PC-9 (cell line): ENCODE data around the gene PLPP6. TPM values are rescaled to one million over a fixed set of nuclear protein-coding genes. Genes with fewer than 3 reads are reported as not detected.

Source experiments
- BruUV-seq: library from RNA; stranded (reverse); fragments of 400-500 nt; replicated peaks from 2 replicates; lab custom pipeline; 2021; lab: Mats Ljungman, UMichigan
- CTCF ChIA-PET: fragments of 300-600 bp; sonication (Branson Sonifier 250); formaldehyde crosslinking; loops from one replicate; lab custom pipeline; 2022; ENCODE audit warnings: antibody characterized with exemption; lab: Charles Lee
- POLR2A ChIA-PET: fragments of 300-600 bp; sonication (Branson Sonifier 250); formaldehyde crosslinking; loops from one replicate; lab custom pipeline; 2022; ENCODE audit warnings: antibody characterized with exemption; ENCODE audit not compliant: unreplicated experiment; lab: Charles Lee
- DNase-seq, 2 experiments: peaks; one replicate each; pipeline versions ENCODE4 v3.0.0 to v3.0.0-alpha.2; 2015 to 2022; ENCODE audit warnings: mixed read lengths in 1 of 2
- H2AFZ ChIP-seq: fragments of 200-600 bp; sonication (generic); 2 replicates; pipeline ENCODE4 v1.8.1; 2017; ENCODE audit warnings: antibody characterized with exemption
- H3F3A ChIP-seq: fragments of 200-600 bp; sonication (generic); 2 replicates; pipeline ENCODE4 v1.8.1; 2017; ENCODE audit warnings: antibody characterized with exemption, mild to moderate bottlenecking, low read depth; ENCODE audit not compliant: insufficient read depth
- H3K27ac ChIP-seq: fragments of 200-600 bp; sonication (generic); 2 replicates; pipeline ENCODE4 v1.6.1; 2016; ENCODE audit warnings: mixed run types
- H3K27me3 ChIP-seq: fragments of 200-600 bp; sonication (generic); 2 replicates; pipeline ENCODE4 v1.6.1; 2016; ENCODE audit warnings: low read depth, mixed run types; ENCODE audit not compliant: insufficient read depth
- H3K36me3 ChIP-seq: fragments of 200-600 bp; sonication (generic); 2 replicates; pipeline ENCODE4 v1.6.1; 2016; ENCODE audit warnings: low read depth, mixed run types
- H3K4me1 ChIP-seq: fragments of 200-600 bp; sonication (generic); replicated peaks from 2 replicates; pipeline ENCODE4 v1.6.1; 2016; ENCODE audit warnings: mixed run types; ENCODE audit not compliant: insufficient read depth
- H3K4me2 ChIP-seq: fragments of 200-600 bp; sonication (generic); 2 replicates; pipeline ENCODE4 v1.6.1; 2017; ENCODE audit warnings: mixed run types
- H3K4me3 ChIP-seq: fragments of 200-600 bp; sonication (generic); 2 replicates; pipeline ENCODE4 v1.6.1; 2016; ENCODE audit warnings: mixed run types
- H3K79me2 ChIP-seq: fragments of 200-600 bp; sonication (generic); 2 replicates; pipeline ENCODE4 v1.6.1; 2017; ENCODE audit warnings: low read depth, mixed run types
- H3K9me2 ChIP-seq: fragments of 200-600 bp; sonication (generic); 2 replicates; pipeline ENCODE4 v1.8.1; 2017; ENCODE audit warnings: mild to moderate bottlenecking; ENCODE audit not compliant: insufficient read depth
- H3K9me3 ChIP-seq: fragments of 200-600 bp; sonication (generic); 2 replicates; pipeline ENCODE4 v1.8.1; 2016; ENCODE audit warnings: low read depth; ENCODE audit not compliant: insufficient read depth
- H4K20me1 ChIP-seq: fragments of 200-600 bp; sonication (generic); 2 replicates; pipeline ENCODE4 v1.8.1; 2017; ENCODE audit not compliant: insufficient read depth
- CTCF ChIP-seq: fragments of 200-600 bp; sonication (generic); conservative IDR thresholded peaks from 2 replicates; pipeline ENCODE4 v1.6.1; 2017; ENCODE audit warnings: mixed run types, antibody characterized with exemption, mild to moderate bottlenecking, moderate library complexity
- EZH2 ChIP-seq: fragments of 200-600 bp; sonication (generic); IDR thresholded peaks from 2 replicates; pipeline ENCODE4 v1.8.0; 2017; ENCODE audit warnings: antibody characterized with exemption, low read depth
- intact Hi-C: fragments of 100-400 bp; cut with micrococcal nuclease; formaldehyde crosslinking; loops from one replicate; pipeline ENCODE4 v1.10.0; 2022; ENCODE audit not compliant: unreplicated experiment
- total RNA-seq: library from RNA; stranded (reverse); gene quantifications from 2 replicates; pipeline ENCODE4 v1.2.3, GENCODE V29; 2021

The PLPP6 gene
- total RNA-seq, 1 experiment from 2014 or later, result 5.9 TPM

GRCh38 chr9:4620057-4620765, 41.9 kb upstream of the PLPP6 start:
- TF ChIP-seq CTCF, result no peak
- no peaks in the 10 kb centered on the region for H3K79me2 ChIP-seq
- no peak overlapping the region for H2AFZ ChIP-seq
- no peaks in the 10 kb centered on the region for H3K9me2 ChIP-seq
- POLR2A ChIA-PET, result no interaction called here
- 0 out of 2 replicates have a peak overlapping the region, but pooled peaks have one; percentile 11 for H3K27ac ChIP-seq
- no peaks in the 10 kb centered on the region for H3K36me3 ChIP-seq
- peaks cover 6% of the 10 kb centered on the region for H3F3A ChIP-seq
- no peak overlapping the region for H3K4me3 ChIP-seq
- CTCF ChIA-PET, result no interaction called here
- peak overlapping the region; percentile 29 for H3K4me2 ChIP-seq
- H4K20me1 ChIP-seq, result no peaks in the 10 kb centered on the region
- H3K9me3 ChIP-seq, result no peaks in the 10 kb centered on the region
- peaks cover 19% of the 10 kb centered on the region for H3K4me1 ChIP-seq
- intact Hi-C loops, result no loop called here
- peak in 1 of 2 experiments; percentile 72 for DNase-seq
- H3K27me3 ChIP-seq, result no peaks in the 10 kb centered on the region
- BruUV-seq, result no TSS peak

DNA sequence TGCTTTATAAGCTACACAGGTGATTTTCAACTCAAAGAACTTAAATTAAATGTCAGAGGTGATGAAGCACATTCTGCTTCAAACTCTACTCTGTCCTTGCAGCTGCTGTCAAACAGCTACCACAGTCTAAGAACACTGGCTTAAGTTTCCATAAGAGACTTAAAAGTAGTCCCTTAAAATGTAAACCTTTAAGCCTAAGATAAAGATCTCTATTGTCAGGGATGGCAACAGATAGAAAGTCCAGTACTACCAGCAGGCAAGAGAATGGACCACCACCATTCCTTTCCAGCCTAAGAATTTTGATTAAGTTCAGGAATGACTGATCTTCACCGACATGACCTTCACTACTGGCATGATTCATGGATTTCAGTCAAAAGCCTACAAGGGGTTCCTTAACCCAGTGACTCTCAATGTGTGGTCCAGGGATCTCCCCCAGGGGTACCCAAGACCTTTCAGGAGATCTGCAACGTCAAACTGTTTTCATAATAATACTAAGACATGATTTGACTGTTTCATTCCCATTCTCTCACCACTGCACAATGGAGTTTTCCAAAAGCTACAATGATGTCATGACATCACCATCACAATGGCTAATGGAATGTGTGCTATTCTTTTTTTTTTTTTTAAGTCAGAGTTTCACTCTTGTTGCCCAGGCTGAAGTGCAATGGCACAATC, 41.1 kb upstream of the PLPP6 start:
- Histone ChIP-seq H3K4me3 (no peak overlapping the region), H3K27me3 (no peaks in the 10 kb centered on the region), H4K20me1 (no peaks in the 10 kb centered on the region), H3K9me3 (no peaks in the 10 kb centered on the region), H3F3A (peaks cover 6% of the 10 kb centered on the region), H3K79me2 (no peaks in the 10 kb centered on the region), H2AFZ (no peak overlapping the region), H3K9me2 (no peaks in the 10 kb centered on the region), H3K27ac (no peak overlapping the region), H3K36me3 (no peaks in the 10 kb centered on the region), H3K4me1 (peaks cover 19% of the 10 kb centered on the region), H3K4me2 (peak overlapping the region; percentile 29)
- ChIA-PET POLR2A (no interaction called here), CTCF (no interaction called here)
- intact Hi-C loops, result no loop called here
- TF ChIP-seq EZH2 (no peak), CTCF (no peak)
- BruUV-seq, result no TSS peak
- no peak for DNase-seq

DNA sequence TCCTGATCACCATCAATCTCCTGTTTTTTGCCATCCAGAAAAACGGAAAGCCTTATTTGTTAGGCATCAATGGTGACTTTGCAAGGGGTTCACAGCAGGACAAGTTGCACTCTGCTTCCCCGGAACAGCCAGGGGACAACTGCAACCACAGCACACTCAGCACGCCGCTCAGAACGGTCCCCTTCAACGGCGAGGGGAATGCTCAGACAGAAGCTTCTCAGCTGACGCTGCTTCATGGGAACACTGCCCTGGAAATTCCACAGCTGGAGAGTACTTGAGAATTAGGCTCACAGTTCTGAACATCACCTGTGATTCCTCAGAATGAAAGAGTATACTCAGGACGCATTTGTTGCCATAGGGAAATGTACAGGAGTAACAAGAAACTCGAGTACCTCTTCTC, 40.1 kb upstream of the PLPP6 start:
- H3K27ac ChIP-seq, result no peak overlapping the region
- peaks cover 6% of the 10 kb centered on the region for H3F3A ChIP-seq
- POLR2A ChIA-PET, result no interaction called here
- no peak for DNase-seq
- no peaks in the 10 kb centered on the region for H3K9me3 ChIP-seq
- intact Hi-C loops, result no loop called here
- BruUV-seq, result no TSS peak
- H3K27me3 ChIP-seq, result no peaks in the 10 kb centered on the region
- H3K4me1 ChIP-seq, result peaks cover 19% of the 10 kb centered on the region
- H2AFZ ChIP-seq, result no peak overlapping the region
- H3K4me3 ChIP-seq, result no peak overlapping the region
- CTCF ChIA-PET, result no interaction called here
- no peaks in the 10 kb centered on the region for H3K9me2 ChIP-seq
- H3K79me2 ChIP-seq, result no peaks in the 10 kb centered on the region
- H3K4me2 ChIP-seq, result no peak overlapping the region
- no peaks in the 10 kb centered on the region for H3K36me3 ChIP-seq
- H4K20me1 ChIP-seq, result no peaks in the 10 kb centered on the region
- TF ChIP-seq CTCF, result no peak
- TF ChIP-seq EZH2, result no peak
